NB4 (cell line): ENCODE results near the gene UTRN.

ENCODE experiments used
- CTCF ChIP-seq: IDR thresholded peaks from one replicate; pipeline ENCODE4 v1.5.1; 2012; ENCODE audit warnings: low read depth, low read length
- MYC ChIP-seq: IDR thresholded peaks from 2 replicates; pipeline ENCODE4 v1.6.1; 2011; ENCODE audit warnings: low read depth, low read length
- POLR2A ChIP-seq: IDR thresholded peaks from 2 replicates; pipeline ENCODE4 v1.6.1; 2011; ENCODE audit warnings: mild to moderate bottlenecking; ENCODE audit not compliant: insufficient read length; ENCODE audit errors: extremely low read depth

- TF ChIP-seq CTCF (no peak), MYC (no peak), POLR2A (no peak)
Observed at GRCh38 chr6:144297511-144298100, 12.5 kb downstream of the UTRN start.
